ENCODE data around the gene GPATCH1. TPM values are rescaled to one million over a fixed set of nuclear protein-coding genes. Genes with fewer than 3 reads are reported as not detected.
A peak's percentile ranks its signal among the peaks of the same experiment; 100 is the strongest.

Gene GPATCH1
- total and polyA plus RNA-seq, 2 of the 13 experiments (the other 11 are each of a cell fraction or from before 2014, with no cell fraction given): 6.8 to 6.9 TPM

DNA sequence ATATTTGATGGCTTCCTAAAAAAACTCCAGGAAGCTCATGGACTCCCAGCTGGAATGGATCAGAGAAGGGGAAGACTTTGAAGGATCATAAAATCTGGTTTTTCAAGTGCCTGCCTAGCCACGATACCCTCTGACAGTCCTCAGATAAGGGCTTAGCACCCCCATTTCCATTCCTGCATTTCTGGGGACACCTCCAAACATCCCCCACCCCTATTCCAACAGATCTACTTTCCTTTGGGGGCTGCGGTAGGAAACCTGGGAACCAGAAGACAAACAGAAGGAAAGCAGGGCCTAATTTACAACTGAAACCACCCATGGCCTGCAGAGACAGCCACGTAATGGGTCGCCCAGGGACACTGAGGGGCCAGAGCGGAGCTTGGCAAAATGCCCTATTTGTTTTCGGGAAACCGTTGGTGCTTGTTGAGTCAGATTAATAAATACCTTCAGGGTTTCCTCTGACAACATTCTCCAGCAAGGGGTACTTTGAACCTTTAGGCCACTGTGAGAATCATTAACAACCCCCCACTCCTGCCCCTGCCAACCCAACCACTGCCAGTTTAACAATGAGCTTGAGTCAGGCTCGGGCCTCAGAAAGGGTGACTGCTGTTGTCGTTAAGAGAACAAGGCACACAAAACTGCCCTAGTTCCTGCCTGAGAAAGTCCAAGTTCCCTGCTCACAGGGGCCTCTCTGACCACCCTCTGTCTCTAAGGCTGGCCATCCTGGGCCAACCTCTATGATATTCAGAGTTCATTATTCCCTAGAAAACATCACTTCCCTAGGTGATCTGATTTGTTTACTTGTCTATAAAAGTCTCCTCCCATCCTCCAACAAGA is 39.8 kb upstream of the GPATCH1 start (continued):
- TF ChIP-seq ZNF101 (CRISPR knock-in tag; IDR thresholded peaks at IDR 0.05; ENCODE audit: borderline replicate concordance, low read depth): peak; percentile 77; the same call in 1 of the 2 replicates
- TF ChIP-seq, protein P1, sequence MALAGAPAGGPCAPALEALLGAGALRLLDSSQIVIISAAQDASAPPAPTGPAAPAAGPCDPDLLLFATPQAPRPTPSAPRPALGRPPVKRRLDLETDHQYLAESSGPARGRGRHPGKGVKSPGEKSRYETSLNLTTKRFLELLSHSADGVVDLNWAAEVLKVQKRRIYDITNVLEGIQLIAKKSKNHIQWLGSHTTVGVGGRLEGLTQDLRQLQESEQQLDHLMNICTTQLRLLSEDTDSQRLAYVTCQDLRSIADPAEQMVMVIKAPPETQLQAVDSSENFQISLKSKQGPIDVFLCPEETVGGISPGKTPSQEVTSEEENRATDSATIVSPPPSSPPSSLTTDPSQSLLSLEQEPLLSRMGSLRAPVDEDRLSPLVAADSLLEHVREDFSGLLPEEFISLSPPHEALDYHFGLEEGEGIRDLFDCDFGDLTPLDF (CRISPR knock-in tag; IDR thresholded peaks at IDR 0.05): no peak
- TF ChIP-seq KDM4B (CRISPR knock-in tag; IDR thresholded peaks at IDR 0.05): no peak
- TF ChIP-seq ZNF354B (CRISPR knock-in tag; IDR thresholded peaks at IDR 0.05): no peak
- TF ChIP-seq MIER2 (CRISPR knock-in tag; IDR thresholded peaks at IDR 0.05): no peak; the same call in 1 of the 2 replicates
- TF ChIP-seq ZNF30 (CRISPR knock-in tag; IDR thresholded peaks at IDR 0.05): no peak
- TF ChIP-seq HNF4G (IDR thresholded peaks at IDR 0.05; ENCODE audit: borderline replicate concordance, low read depth, low read length): peak; percentile 92
- TF ChIP-seq HNF4G (CRISPR knock-in tag; IDR thresholded peaks at IDR 0.05; ENCODE audit: borderline replicate concordance, low read depth): peak; percentile 81
- peak; percentile 81 for TF ChIP-seq KAT8 (CRISPR knock-in tag; IDR thresholded peaks at IDR 0.05)
- no peak for TF ChIP-seq ZFP1 (CRISPR knock-in tag; IDR thresholded peaks at IDR 0.05)
- peak; percentile 87 for TF ChIP-seq SAP130 (CRISPR knock-in tag; IDR thresholded peaks at IDR 0.05; ENCODE audit: low read depth)
- peak; percentile 80 for TF ChIP-seq RARA (CRISPR knock-in tag; IDR thresholded peaks at IDR 0.05)
- no peak for TF ChIP-seq SP4 (CRISPR knock-in tag; IDR thresholded peaks at IDR 0.05)
- TF ChIP-seq MZF1 (CRISPR knock-in tag; IDR thresholded peaks at IDR 0.05; ENCODE audit: borderline replicate concordance): no peak
- peak; percentile 62 for TF ChIP-seq PHF8 (CRISPR knock-in tag; IDR thresholded peaks at IDR 0.05)
- peak; percentile 82 for TF ChIP-seq FOXA3 (CRISPR knock-in tag; IDR thresholded peaks at IDR 0.05)
- TF ChIP-seq, protein P2, sequence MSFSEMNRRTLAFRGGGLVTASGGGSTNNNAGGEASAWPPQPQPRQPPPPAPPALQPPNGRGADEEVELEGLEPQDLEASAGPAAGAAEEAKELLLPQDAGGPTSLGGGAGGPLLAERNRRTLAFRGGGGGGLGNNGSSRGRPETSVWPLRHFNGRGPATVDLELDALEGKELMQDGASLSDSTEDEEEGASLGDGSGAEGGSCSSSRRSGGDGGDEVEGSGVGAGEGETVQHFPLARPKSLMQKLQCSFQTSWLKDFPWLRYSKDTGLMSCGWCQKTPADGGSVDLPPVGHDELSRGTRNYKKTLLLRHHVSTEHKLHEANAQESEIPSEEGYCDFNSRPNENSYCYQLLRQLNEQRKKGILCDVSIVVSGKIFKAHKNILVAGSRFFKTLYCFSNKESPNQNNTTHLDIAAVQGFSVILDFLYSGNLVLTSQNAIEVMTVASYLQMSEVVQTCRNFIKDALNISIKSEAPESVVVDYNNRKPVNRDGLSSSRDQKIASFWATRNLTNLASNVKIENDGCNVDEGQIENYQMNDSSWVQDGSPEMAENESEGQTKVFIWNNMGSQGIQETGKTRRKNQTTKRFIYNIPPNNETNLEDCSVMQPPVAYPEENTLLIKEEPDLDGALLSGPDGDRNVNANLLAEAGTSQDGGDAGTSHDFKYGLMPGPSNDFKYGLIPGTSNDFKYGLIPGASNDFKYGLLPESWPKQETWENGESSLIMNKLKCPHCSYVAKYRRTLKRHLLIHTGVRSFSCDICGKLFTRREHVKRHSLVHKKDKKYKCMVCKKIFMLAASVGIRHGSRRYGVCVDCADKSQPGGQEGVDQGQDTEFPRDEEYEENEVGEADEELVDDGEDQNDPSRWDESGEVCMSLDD (CRISPR knock-in tag; IDR thresholded peaks at IDR 0.05; ENCODE audit: borderline replicate concordance): 0 out of 2 replicates have a peak, but pooled peaks have one; percentile 64
- TF ChIP-seq IRX3 (CRISPR knock-in tag; IDR thresholded peaks at IDR 0.05; ENCODE audit: borderline replicate concordance, low read depth): no peak
- peak; percentile 76 for TF ChIP-seq MEIS2 (CRISPR knock-in tag; IDR thresholded peaks at IDR 0.05)
- TF ChIP-seq, protein P3, sequence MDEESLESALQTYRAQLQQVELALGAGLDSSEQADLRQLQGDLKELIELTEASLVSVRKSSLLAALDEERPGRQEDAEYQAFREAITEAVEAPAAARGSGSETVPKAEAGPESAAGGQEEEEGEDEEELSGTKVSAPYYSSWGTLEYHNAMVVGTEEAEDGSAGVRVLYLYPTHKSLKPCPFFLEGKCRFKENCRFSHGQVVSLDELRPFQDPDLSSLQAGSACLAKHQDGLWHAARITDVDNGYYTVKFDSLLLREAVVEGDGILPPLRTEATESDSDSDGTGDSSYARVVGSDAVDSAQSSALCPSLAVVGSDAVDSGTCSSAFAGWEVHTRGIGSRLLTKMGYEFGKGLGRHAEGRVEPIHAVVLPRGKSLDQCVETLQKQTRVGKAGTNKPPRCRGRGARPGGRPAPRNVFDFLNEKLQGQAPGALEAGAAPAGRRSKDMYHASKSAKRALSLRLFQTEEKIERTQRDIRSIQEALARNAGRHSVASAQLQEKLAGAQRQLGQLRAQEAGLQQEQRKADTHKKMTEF (CRISPR knock-in tag; IDR thresholded peaks at IDR 0.05): peak; percentile 86
- no peak for TF ChIP-seq KAT7 (CRISPR knock-in tag; IDR thresholded peaks at IDR 0.05; ENCODE audit: borderline replicate concordance)
- TF ChIP-seq, protein P4, sequence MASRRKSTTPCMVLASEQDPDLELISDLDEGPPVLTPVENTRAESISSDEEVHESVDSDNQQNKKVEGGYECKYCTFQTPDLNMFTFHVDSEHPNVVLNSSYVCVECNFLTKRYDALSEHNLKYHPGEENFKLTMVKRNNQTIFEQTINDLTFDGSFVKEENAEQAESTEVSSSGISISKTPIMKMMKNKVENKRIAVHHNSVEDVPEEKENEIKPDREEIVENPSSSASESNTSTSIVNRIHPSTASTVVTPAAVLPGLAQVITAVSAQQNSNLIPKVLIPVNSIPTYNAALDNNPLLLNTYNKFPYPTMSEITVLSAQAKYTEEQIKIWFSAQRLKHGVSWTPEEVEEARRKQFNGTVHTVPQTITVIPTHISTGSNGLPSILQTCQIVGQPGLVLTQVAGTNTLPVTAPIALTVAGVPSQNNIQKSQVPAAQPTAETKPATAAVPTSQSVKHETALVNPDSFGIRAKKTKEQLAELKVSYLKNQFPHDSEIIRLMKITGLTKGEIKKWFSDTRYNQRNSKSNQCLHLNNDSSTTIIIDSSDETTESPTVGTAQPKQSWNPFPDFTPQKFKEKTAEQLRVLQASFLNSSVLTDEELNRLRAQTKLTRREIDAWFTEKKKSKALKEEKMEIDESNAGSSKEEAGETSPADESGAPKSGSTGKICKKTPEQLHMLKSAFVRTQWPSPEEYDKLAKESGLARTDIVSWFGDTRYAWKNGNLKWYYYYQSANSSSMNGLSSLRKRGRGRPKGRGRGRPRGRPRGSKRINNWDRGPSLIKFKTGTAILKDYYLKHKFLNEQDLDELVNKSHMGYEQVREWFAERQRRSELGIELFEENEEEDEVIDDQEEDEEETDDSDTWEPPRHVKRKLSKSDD (CRISPR knock-in tag; IDR thresholded peaks at IDR 0.05; ENCODE audit: low read depth): peak; percentile 85
- no peak for TF ChIP-seq JARID2 (CRISPR knock-in tag; IDR thresholded peaks at IDR 0.05; ENCODE audit: insufficient replicate concordance)
